ENCODE data around the gene DRAXIN.

DRAXIN gene

GRCh38 chr1:11646317-11646716 is 45.2 kb upstream of the DRAXIN start:
- no peak for DNase-seq (ENCODE audit: low read depth)
- H3K4me3 ChIP-seq (ENCODE audit: low read depth, low read length) = no peak overlapping the region
- no peak for TF ChIP-seq CTCF (IDR thresholded peaks at IDR 0.05; ENCODE audit: control insufficient read depth, extremely low read depth, insufficient read depth)

GRCh38 chr1:11647333-11647732 is 44.2 kb upstream of the DRAXIN start:
- no peak for TF ChIP-seq CTCF (IDR thresholded peaks at IDR 0.05; ENCODE audit: control insufficient read depth, extremely low read depth, insufficient read depth)
- H3K4me3 ChIP-seq (ENCODE audit: low read depth, low read length) = no peak overlapping the region
- no peak for DNase-seq (ENCODE audit: low read depth)

GRCh38 chr1:11648039-11648438 is 43.5 kb upstream of the DRAXIN start:
- no peak overlapping the region for H3K4me3 ChIP-seq (ENCODE audit: low read depth, low read length)
- TF ChIP-seq CTCF (IDR thresholded peaks at IDR 0.05; ENCODE audit: control insufficient read depth, extremely low read depth, insufficient read depth) = no peak
- no peak for DNase-seq (ENCODE audit: low read depth)

GRCh38 chr1:11648732-11649158 is 42.8 kb upstream of the DRAXIN start:
- no peak for DNase-seq (ENCODE audit: low read depth)
- no peak overlapping the region for H3K4me3 ChIP-seq (ENCODE audit: low read depth, low read length)
- no peak for TF ChIP-seq CTCF (IDR thresholded peaks at IDR 0.05; ENCODE audit: control insufficient read depth, extremely low read depth, insufficient read depth)

- no peak for DNase-seq (ENCODE audit: low read depth)
- TF ChIP-seq CTCF (IDR thresholded peaks at IDR 0.05; ENCODE audit: control insufficient read depth, extremely low read depth, insufficient read depth) = no peak
Measured at GRCh38 chr1:11649237-11649623, 42.3 kb upstream of the DRAXIN start.

GRCh38 chr1:11649624-11650330 is 41.7 kb upstream of the DRAXIN start:
- DNase-seq (ENCODE audit: low read depth) = no peak
- no peak overlapping the region for H3K4me3 ChIP-seq (ENCODE audit: low read depth, low read length)
- TF ChIP-seq CTCF (IDR thresholded peaks at IDR 0.05; ENCODE audit: control insufficient read depth, extremely low read depth, insufficient read depth) = no peak

More at GRCh38 chr1:11649237-11649623, 42.3 kb upstream of the DRAXIN start:
- no peak overlapping the region for H3K4me3 ChIP-seq (ENCODE audit: low read depth, low read length)
